HG02938 (cell line): ENCODE results near the gene EVPL.
"Not testable (repeated sequence)": the region's sequence is repeated elsewhere in the genome, so short reads cannot be mapped to it uniquely, and the experiment has no call there.

Experiments used
- ATAC-seq: cut with Tn5 transposase; IDR thresholded peaks from one replicate; pipeline ENCODE4 v1.9.1; 2021; ENCODE audit warnings: mild to moderate bottlenecking, moderate library complexity; ENCODE audit not compliant: unreplicated experiment

The EVPL gene

GRCh38 chr17:76048711-76049110 lies 21.6 kb upstream of the EVPL start:
- ATAC-seq = no peak

GRCh38 chr17:76048025-76048605 lies 21.0 kb upstream of the EVPL start:
- ATAC-seq = no peak

GRCh38 chr17:76046064-76046463 lies 19.0 kb upstream of the EVPL start:
- no peak for ATAC-seq

- ATAC-seq = not testable (repeated sequence)
Observed at GRCh38 chr17:76044475-76045007, 17.4 kb upstream of the EVPL start.

GRCh38 chr17:76042868-76043267 lies 15.8 kb upstream of the EVPL start:
- ATAC-seq = not testable (repeated sequence)

- ATAC-seq = no peak
Observed at GRCh38 chr17:76040376-76040775, 13.3 kb upstream of the EVPL start.

- ATAC-seq = no peak
Observed at GRCh38 chr17:76039121-76039520, 12.0 kb upstream of the EVPL start.

- no peak for ATAC-seq
Observed at GRCh38 chr17:76038050-76038449, 10.9 kb upstream of the EVPL start.

- no peak for ATAC-seq
Observed at GRCh38 chr17:76036497-76037261, 9.6 kb upstream of the EVPL start.

- no peak for ATAC-seq
Observed at GRCh38 chr17:76034428-76035350, 7.6 kb upstream of the EVPL start.

GRCh38 chr17:76033139-76033538 lies 6.0 kb upstream of the EVPL start:
- ATAC-seq = no peak

GRCh38 chr17:76032780-76033108 lies 5.6 kb upstream of the EVPL start:
- no peak for ATAC-seq

GRCh38 chr17:76032073-76032779 lies 5.1 kb upstream of the EVPL start:
- no peak for ATAC-seq

- no peak for ATAC-seq
Observed at GRCh38 chr17:76026714-76027158, 370 bp downstream of the EVPL start.

- ATAC-seq = no peak
Observed at GRCh38 chr17:76025294-76025693, 1.8 kb downstream of the EVPL start.

- no peak for ATAC-seq
Observed at GRCh38 chr17:76024353-76024752, 2.8 kb downstream of the EVPL start.

GRCh38 chr17:76023900-76024237 lies 3.2 kb downstream of the EVPL start:
- no peak for ATAC-seq

GRCh38 chr17:76022973-76023899 lies 3.9 kb downstream of the EVPL start:
- no peak for ATAC-seq

- no peak for ATAC-seq
Observed at GRCh38 chr17:76022285-76022684, 4.8 kb downstream of the EVPL start.
